ENCODE results near the gene MMP24OS. TPM values are rescaled to one million over a fixed set of nuclear protein-coding genes. Genes with fewer than 3 reads are reported as not detected.

The MMP24OS gene
- polyA plus RNA-seq, 3 donors, result 9.5 to 43.9 (median 9.6) TPM

DNA sequence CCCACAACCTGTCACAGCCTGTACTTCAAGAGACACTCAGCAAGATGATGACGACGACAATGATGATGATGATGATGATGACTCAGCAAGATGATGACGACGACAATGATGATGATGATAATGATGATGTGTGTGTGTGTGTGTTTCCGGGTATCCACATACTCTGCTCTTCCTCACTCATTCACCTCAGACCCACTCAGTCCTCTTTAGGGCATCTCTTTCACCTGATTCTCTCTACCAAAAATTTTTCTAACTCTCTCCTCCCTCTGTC, 7.8 kb upstream of the MMP24OS start:
- H4K20me1 ChIP-seq (ENCODE audit: insufficient read depth, low read length), result peaks cover 5% of the 10 kb centered on the region
- no peak overlapping the region for H3K4me3 Mint-ChIP-seq

GRCh38 chr20:35284992-35285805, 7.3 kb upstream of the MMP24OS start:
- Mint-ChIP-seq H3K4me1 (peaks cover 19% of the 10 kb centered on the region), H3K27me3 (ENCODE audit: low read depth in 3 of 3) (peaks cover 1 to 5% (median 4%) of the 10 kb centered on the region in 3 donors), H3K36me3 (peaks cover 11 to 19% of the 10 kb centered on the region in 2 donors), H3K9me3 (no peaks in the 10 kb centered on the region), H3K27ac (peak overlapping the region in 6 of 7 donors; percentile 73 to 96 (median 94)), H3K4me3 (peak overlapping the region; percentile 96 to 97)
- H3K9ac ChIP-seq (ENCODE audit: insufficient read depth, low read length, poor library complexity, severe bottlenecking), result peak overlapping the region; percentile 89
- H2AFZ ChIP-seq (ENCODE audit: insufficient read depth, low read depth, low read length, poor library complexity, severe bottlenecking), result peak overlapping the region; percentile 94
- 60% methylated on average over 15 of the region's 19 CpGs for WGBS (ENCODE audit: insufficient coverage)
- peak in 1 of 3 donors; percentile 17 for DNase-seq
- no peaks in the 10 kb centered on the region for H3K9me3 ChIP-seq (replicated peaks in 1 of 2; ENCODE audit: control insufficient read depth in 1 of 2, insufficient read depth in 1 of 2, low read length in 2 of 2)
- H3K4me3 ChIP-seq (replicated peaks in 1 of 3; ENCODE audit: low read depth in 2 of 3, low read length in 3 of 3), result peak overlapping the region; percentile 66 to 95 (median 91)
- peaks cover 12 to 20% of the 10 kb centered on the region in 2 donors for H3K36me3 ChIP-seq (replicated peaks in 1 of 2; ENCODE audit: control insufficient read depth in 1 of 2, insufficient read depth in 2 of 2, low read length in 2 of 2)
- intact Hi-C loops (cut with micrococcal nuclease), result no loop called here
- H3K27ac ChIP-seq (ENCODE audit: low read depth in 1 of 2, low read length in 2 of 2), result peak overlapping the region in 1 of 2 donors; percentile 87
- H4K20me1 ChIP-seq (ENCODE audit: insufficient read depth, low read length), result peaks cover 5% of the 10 kb centered on the region
- TF ChIP-seq, protein P1, sequence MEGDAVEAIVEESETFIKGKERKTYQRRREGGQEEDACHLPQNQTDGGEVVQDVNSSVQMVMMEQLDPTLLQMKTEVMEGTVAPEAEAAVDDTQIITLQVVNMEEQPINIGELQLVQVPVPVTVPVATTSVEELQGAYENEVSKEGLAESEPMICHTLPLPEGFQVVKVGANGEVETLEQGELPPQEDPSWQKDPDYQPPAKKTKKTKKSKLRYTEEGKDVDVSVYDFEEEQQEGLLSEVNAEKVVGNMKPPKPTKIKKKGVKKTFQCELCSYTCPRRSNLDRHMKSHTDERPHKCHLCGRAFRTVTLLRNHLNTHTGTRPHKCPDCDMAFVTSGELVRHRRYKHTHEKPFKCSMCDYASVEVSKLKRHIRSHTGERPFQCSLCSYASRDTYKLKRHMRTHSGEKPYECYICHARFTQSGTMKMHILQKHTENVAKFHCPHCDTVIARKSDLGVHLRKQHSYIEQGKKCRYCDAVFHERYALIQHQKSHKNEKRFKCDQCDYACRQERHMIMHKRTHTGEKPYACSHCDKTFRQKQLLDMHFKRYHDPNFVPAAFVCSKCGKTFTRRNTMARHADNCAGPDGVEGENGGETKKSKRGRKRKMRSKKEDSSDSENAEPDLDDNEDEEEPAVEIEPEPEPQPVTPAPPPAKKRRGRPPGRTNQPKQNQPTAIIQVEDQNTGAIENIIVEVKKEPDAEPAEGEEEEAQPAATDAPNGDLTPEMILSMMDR (IDR thresholded peaks at IDR 0.05), result no peak
- H3K27me3 ChIP-seq (ENCODE audit: control insufficient read depth in 2 of 2, insufficient read depth in 2 of 2, low read length in 2 of 2), result no peaks in the 10 kb centered on the region
- peaks cover 16 to 18% of the 10 kb centered on the region in 2 donors for H3K4me1 ChIP-seq (ENCODE audit: control insufficient read depth in 1 of 2, insufficient read depth in 2 of 2, low read length in 2 of 2)
- peak overlapping the region; percentile 92 for H3K4me2 ChIP-seq (replicated peaks; ENCODE audit: extremely low read depth, low read length, poor library complexity, severe bottlenecking)
- peaks cover 42% of the 10 kb centered on the region for H3K79me2 ChIP-seq (ENCODE audit: insufficient read depth, low read length)

More for the DNA sequence above, 7.8 kb upstream of the MMP24OS start:
- H3K9ac ChIP-seq (ENCODE audit: insufficient read depth, low read length, poor library complexity, severe bottlenecking), result no peak overlapping the region
- H3K9me3 Mint-ChIP-seq, result no peaks in the 10 kb centered on the region
- WGBS (ENCODE audit: insufficient coverage), result no CpG with 5 or more reads among the region's 5 CpGs
- H3K4me3 ChIP-seq (replicated peaks in 1 of 3; ENCODE audit: low read depth in 2 of 3, low read length in 3 of 3), result no peak overlapping the region
- no peaks in the 10 kb centered on the region for H3K27me3 ChIP-seq (ENCODE audit: control insufficient read depth in 2 of 2, insufficient read depth in 2 of 2, low read length in 2 of 2)
- peaks cover 16 to 18% of the 10 kb centered on the region in 2 donors for H3K4me1 ChIP-seq (ENCODE audit: control insufficient read depth in 1 of 2, insufficient read depth in 2 of 2, low read length in 2 of 2)
- peaks cover 6 to 15% of the 10 kb centered on the region in 2 donors for H3K36me3 ChIP-seq (replicated peaks in 1 of 2; ENCODE audit: control insufficient read depth in 1 of 2, insufficient read depth in 2 of 2, low read length in 2 of 2)
- peaks cover 1 to 5% (median 4%) of the 10 kb centered on the region in 3 donors for H3K27me3 Mint-ChIP-seq (ENCODE audit: low read depth in 3 of 3)
- peak; percentile 13 to 66 (median 23) for DNase-seq
- intact Hi-C loops (cut with micrococcal nuclease), result no loop called here
- TF ChIP-seq, protein P1 (IDR thresholded peaks at IDR 0.05), result no peak
- H3K9me3 ChIP-seq (replicated peaks in 1 of 2; ENCODE audit: control insufficient read depth in 1 of 2, insufficient read depth in 1 of 2, low read length in 2 of 2), result no peaks in the 10 kb centered on the region
- H3K4me1 Mint-ChIP-seq, result peaks cover 19% of the 10 kb centered on the region
- H3K79me2 ChIP-seq (ENCODE audit: insufficient read depth, low read length), result peaks cover 36% of the 10 kb centered on the region
- H3K27ac Mint-ChIP-seq, result peak overlapping the region in 3 of 7 donors; percentile 5 to 68 (median 43)
- H3K27ac ChIP-seq (ENCODE audit: low read depth in 1 of 2, low read length in 2 of 2), result no peak overlapping the region
- no peak overlapping the region for H3K4me2 ChIP-seq (replicated peaks; ENCODE audit: extremely low read depth, low read length, poor library complexity, severe bottlenecking)
- peaks cover 5 to 13% of the 10 kb centered on the region in 2 donors for H3K36me3 Mint-ChIP-seq
- H2AFZ ChIP-seq (ENCODE audit: insufficient read depth, low read depth, low read length, poor library complexity, severe bottlenecking), result peak overlapping the region; percentile 94
